CD4-positive, alpha-beta memory T cell (primary cell): Measurements from ENCODE around the gene HDAC5. TPM values are rescaled to one million over a fixed set of nuclear protein-coding genes. Genes with fewer than 3 reads are reported as not detected.
A peak's percentile ranks its signal among the peaks of the same experiment; 100 is the strongest.

Experiments
- CTCF ChIA-PET: fragments of 350-600 bp; sonication (Branson Sonifier 250); formaldehyde crosslinking; loops from one replicate; lab custom pipeline; 2021; ENCODE audit warnings: inconsistent platforms; ENCODE audit not compliant: partially characterized antibody; lab: Charles Lee
- POLR2A ChIA-PET: fragments of 350-600 bp; sonication (Branson Sonifier 250); formaldehyde crosslinking; loops from one replicate; lab custom pipeline; 2021; ENCODE audit not compliant: partially characterized antibody; lab: Charles Lee
- DNase-seq, 5 donors: peaks; one replicate each; pipeline versions ENCODE4 v3.0.0 to v3.0.0-alpha.2; 2020 to 2022; ENCODE audit warnings: mixed read lengths in 1 of 5
- H3K27ac ChIP-seq: one replicate; pipeline ENCODE4 v1.7.0; 2013; ENCODE audit warnings: low read depth, low read length
- H3K27me3 ChIP-seq: 2 replicates; pipeline ENCODE4 v1.7.0; 2013; ENCODE audit warnings: mild to moderate bottlenecking, low read length, moderate library complexity; ENCODE audit not compliant: insufficient read depth
- H3K36me3 ChIP-seq: 2 replicates; pipeline ENCODE4 v1.7.0; 2013; ENCODE audit warnings: mild to moderate bottlenecking, low read length, moderate library complexity; ENCODE audit not compliant: insufficient read depth
- H3K4me1 ChIP-seq: 2 replicates; pipeline ENCODE4 v1.7.0; 2013; ENCODE audit warnings: mild to moderate bottlenecking, low read length, moderate library complexity; ENCODE audit not compliant: insufficient read depth
- H3K4me3 ChIP-seq, 2 donors: one replicate each; pipeline ENCODE4 v1.7.0; 2013; ENCODE audit warnings: low read length in 2 of 2, mild to moderate bottlenecking in 1 of 2
- H3K9me3 ChIP-seq, 2 donors: one replicate each; pipeline ENCODE4 v1.7.0; 2013; ENCODE audit warnings: low read length in 2 of 2, control low read depth in 1 of 2; ENCODE audit not compliant: control insufficient read depth in 1 of 2
- H3K27ac Mint-ChIP-seq, 7 donors: one replicate each; pipeline ENCODE4 v1.8.0; 2020 to 2021; ENCODE audit warnings: mixed read lengths in 7 of 7, mild to moderate bottlenecking in 6 of 7, inconsistent platforms in 3 of 7, moderate library complexity in 3 of 7
- H3K27me3 Mint-ChIP-seq, 2 donors: one replicate each; pipeline ENCODE4 v1.8.0; 2020 to 2021; ENCODE audit warnings: mixed read lengths in 2 of 2
- H3K36me3 Mint-ChIP-seq, 2 donors: one replicate each; pipeline ENCODE4 v1.8.0; 2020 to 2021; ENCODE audit warnings: mixed read lengths in 2 of 2, inconsistent platforms in 1 of 2, mild to moderate bottlenecking in 1 of 2
- H3K4me1 Mint-ChIP-seq, 4 donors: one replicate each; pipeline ENCODE4 v1.8.0; 2020 to 2021; ENCODE audit warnings: mixed read lengths in 4 of 4, mild to moderate bottlenecking in 1 of 4
- H3K4me3 Mint-ChIP-seq, 8 donors: one replicate each; pipeline ENCODE4 v1.8.0; 2020 to 2021; ENCODE audit warnings: mixed read lengths in 8 of 8, mild to moderate bottlenecking in 7 of 8, moderate library complexity in 6 of 8, inconsistent platforms in 3 of 8
- H3K9me3 Mint-ChIP-seq, 8 donors: one replicate each; pipeline ENCODE4 v1.8.0; 2020 to 2021; ENCODE audit warnings: mixed read lengths in 8 of 8, mild to moderate bottlenecking in 5 of 8, inconsistent platforms in 3 of 8, moderate library complexity in 1 of 8
- intact Hi-C: fragments of 100-400 bp; cut with micrococcal nuclease; formaldehyde crosslinking; loops from one replicate; pipeline ENCODE4 v1.15.1; 2023
- polyA plus RNA-seq, 2 donors: library from polyadenylated mRNA; unstranded; fragments of 300-500 nt; fragmentation: Illumina TruSeq; gene quantifications; one replicate each; pipeline ENCODE4 v1.2.3, GENCODE V29; 2021
- total RNA-seq, 2 experiments: library from RNA; stranded (reverse); gene quantifications; one replicate each; pipeline ENCODE4 v1.2.3, GENCODE V29; 2021

Gene HDAC5
- total and polyA plus RNA-seq, 4 experiments from 2014 or later: 12.8 to 74.2 (median 52.8) TPM

DNA sequence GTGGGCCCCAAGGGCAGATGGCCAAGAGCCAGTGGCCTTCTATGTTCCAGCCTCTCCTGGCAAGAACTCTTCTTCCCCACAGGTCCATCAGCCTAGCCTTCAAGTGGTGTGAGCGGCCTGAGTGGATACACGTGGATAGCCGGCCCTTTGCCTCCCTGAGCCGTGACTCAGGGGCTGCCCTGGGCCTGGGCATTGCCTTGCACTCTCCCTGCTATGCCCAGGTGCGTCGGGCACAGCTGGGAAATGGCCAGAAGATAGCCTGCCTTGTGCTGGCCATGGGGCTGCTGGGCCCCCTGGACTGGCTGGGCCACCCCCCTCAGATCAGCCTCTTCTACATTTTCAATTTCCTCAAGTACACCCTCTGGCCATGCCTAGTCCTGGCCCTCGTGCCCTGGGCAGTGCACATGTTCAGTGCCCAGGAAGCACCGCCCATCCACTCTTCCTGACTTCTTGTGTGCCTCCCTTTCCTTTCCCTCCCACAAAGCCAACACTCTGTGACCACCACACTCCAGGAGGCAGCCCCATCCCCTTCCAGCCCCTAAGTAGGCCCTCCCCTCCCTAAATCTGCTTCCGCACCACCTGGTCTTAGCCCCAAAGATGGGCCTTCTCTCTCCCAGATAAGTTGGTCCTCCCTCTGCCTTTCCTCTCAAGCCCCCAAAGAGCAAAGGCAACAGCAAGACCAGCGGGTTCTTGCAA, 47.7 kb downstream of the HDAC5 start:
- Histone ChIP-seq H3K4me3 (no peak overlapping the region), H3K27me3 (no peaks in the 10 kb centered on the region), H3K36me3 (peaks cover 15% of the 10 kb centered on the region), H3K9me3 (no peaks in the 10 kb centered on the region), H3K27ac (no peak overlapping the region), H3K4me1 (peaks cover 14% of the 10 kb centered on the region)
- DNase-seq: no peak
- Mint-ChIP-seq H3K27ac (peak overlapping the region in 3 of 7 donors; percentile 13 to 68 (median 35)), H3K36me3 (peaks cover 5 to 39% of the 10 kb centered on the region in 2 donors), H3K9me3 (peaks cover 0 to 2% (median 0%) of the 10 kb centered on the region in 8 donors), H3K4me1 (peaks cover 10 to 20% (median 15%) of the 10 kb centered on the region in 4 donors), H3K27me3 (no peaks in the 10 kb centered on the region), H3K4me3 (no peak overlapping the region)
- ChIA-PET POLR2A (no interaction called here), CTCF (no interaction called here)
- intact Hi-C loops: no loop called here

DNA sequence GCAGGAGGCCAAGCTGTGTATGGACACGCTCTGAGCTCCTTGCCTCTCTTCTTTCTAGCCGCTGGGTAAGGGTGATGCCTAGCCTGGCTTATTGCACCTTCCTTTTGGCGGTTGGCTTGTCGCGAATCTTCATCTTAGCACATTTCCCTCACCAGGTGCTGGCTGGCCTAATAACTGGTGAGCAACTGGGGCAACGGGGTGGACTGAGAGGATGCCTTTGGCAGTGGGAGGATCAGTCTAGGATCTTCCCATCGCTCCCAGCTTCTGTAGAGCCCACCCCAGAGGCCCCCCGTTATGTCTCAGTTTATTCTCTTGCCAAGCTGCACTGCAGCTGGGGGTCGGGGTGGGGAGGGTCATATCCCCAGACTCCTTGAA, 48.5 kb downstream of the HDAC5 start:
- Mint-ChIP-seq H3K36me3 (peaks cover 5 to 33% of the 10 kb centered on the region in 2 donors), H3K27ac (no peak overlapping the region), H3K9me3 (peaks cover 0 to 2% (median 0%) of the 10 kb centered on the region in 8 donors), H3K4me1 (peaks cover 13 to 29% (median 21%) of the 10 kb centered on the region in 4 donors), H3K27me3 (no peaks in the 10 kb centered on the region), H3K4me3 (no peak overlapping the region)
- H3K36me3 ChIP-seq: peaks cover 15% of the 10 kb centered on the region
- ChIA-PET CTCF (no interaction called here), POLR2A (no interaction called here)
- no peak for DNase-seq
- H3K9me3 ChIP-seq: no peaks in the 10 kb centered on the region
- no peaks in the 10 kb centered on the region for H3K27me3 ChIP-seq
- peaks cover 18% of the 10 kb centered on the region for H3K4me1 ChIP-seq
- no peak overlapping the region for H3K4me3 ChIP-seq
- intact Hi-C loops: no loop called here
- H3K27ac ChIP-seq: no peak overlapping the region

- intact Hi-C loops: no loop called here
- no peak for DNase-seq
- peaks cover 5 to 30% of the 10 kb centered on the region in 2 donors for H3K36me3 Mint-ChIP-seq
- Histone ChIP-seq H3K27me3 (no peaks in the 10 kb centered on the region), H3K27ac (no peak overlapping the region), H3K4me3 (no peak overlapping the region), H3K36me3 (peaks cover 15% of the 10 kb centered on the region), H3K4me1 (peaks cover 19% of the 10 kb centered on the region), H3K9me3 (no peaks in the 10 kb centered on the region)
- H3K4me1 Mint-ChIP-seq: peaks cover 13 to 30% (median 22%) of the 10 kb centered on the region in 4 donors
- H3K27me3 Mint-ChIP-seq: no peaks in the 10 kb centered on the region
- peaks cover 0 to 2% (median 0%) of the 10 kb centered on the region in 8 donors for H3K9me3 Mint-ChIP-seq
- CTCF ChIA-PET: no interaction called here
- POLR2A ChIA-PET: interaction anchor here (1.4 kb wide), 1 partner anchor 49 kb away, joined by 3 read pairs; the partner anchor contains the start of gene HDAC5
- H3K27ac Mint-ChIP-seq: peak overlapping the region in 3 of 7 donors; percentile 30 to 36 (median 31)
- no peak overlapping the region for H3K4me3 Mint-ChIP-seq
Observed at GRCh38 chr17:44074231-44074910, 49.1 kb downstream of the HDAC5 start.

DNA sequence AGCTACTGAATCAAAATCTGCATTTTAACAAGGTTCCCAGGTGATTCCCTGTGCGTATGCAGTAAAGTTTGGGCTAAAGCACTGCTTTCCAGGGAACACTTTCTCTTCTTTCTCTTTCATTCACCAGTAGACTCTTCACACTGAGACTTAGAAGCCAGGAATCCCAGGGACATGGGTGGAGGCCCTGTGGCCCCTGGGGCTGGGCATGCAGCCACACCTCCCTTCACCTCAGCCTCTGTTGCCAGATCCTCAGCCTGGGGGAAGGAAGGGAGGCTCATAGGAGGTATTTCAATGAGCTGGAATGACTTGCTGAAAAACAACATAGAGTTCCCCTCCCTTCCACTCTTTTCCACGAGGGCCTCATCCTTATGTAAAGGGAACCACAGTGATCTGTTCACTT, 51.7 kb downstream of the HDAC5 start:
- intact Hi-C loops: loop anchor here (2.0 kb wide), 1 partner anchor 57 kb away; the partner anchor contains the start of gene TMEM101
- Mint-ChIP-seq H3K36me3 (peaks cover 5 to 21% of the 10 kb centered on the region in 2 donors), H3K27me3 (no peaks in the 10 kb centered on the region), H3K27ac (peak overlapping the region; percentile 69 to 98 (median 90)), H3K4me3 (peak overlapping the region; percentile 40 to 95 (median 80)), H3K9me3 (peaks cover 0 to 2% (median 0%) of the 10 kb centered on the region in 8 donors), H3K4me1 (peaks cover 17 to 41% (median 27%) of the 10 kb centered on the region in 4 donors)
- peak overlapping the region; percentile 78 for H3K27ac ChIP-seq
- no peaks in the 10 kb centered on the region for H3K27me3 ChIP-seq
- ChIA-PET CTCF (no interaction called here), POLR2A (interaction anchor here (1.2 to 2.8 kb wide), 3 partner anchors 17 to 115 kb away, joined by 3 to 10 read pairs (median 6); partner anchors contain the start of genes HDAC5 and TMUB2)
- H3K9me3 ChIP-seq: no peaks in the 10 kb centered on the region
- peaks cover 28% of the 10 kb centered on the region for H3K4me1 ChIP-seq
- H3K4me3 ChIP-seq: peak overlapping the region in 1 of 2 donors; percentile 48
- DNase-seq: no peak
- peaks cover 8% of the 10 kb centered on the region for H3K36me3 ChIP-seq

GRCh38 chr17:44071198-44071520, 52.3 kb downstream of the HDAC5 start:
- intact Hi-C loops: loop anchor here (2.0 kb wide), 1 partner anchor 56 kb away; the partner anchor contains the start of gene TMEM101
- H3K4me1 Mint-ChIP-seq: peaks cover 20 to 46% (median 30%) of the 10 kb centered on the region in 4 donors
- ChIA-PET CTCF (no interaction called here), POLR2A (interaction anchor here (1.2 to 2.8 kb wide), 3 partner anchors 16 to 115 kb away, joined by 3 to 10 read pairs (median 6); partner anchors contain the start of genes HDAC5 and TMUB2)
- DNase-seq: peak in 1 of 5 donors; percentile 71
- H3K27ac Mint-ChIP-seq: peak overlapping the region; percentile 83 to 98 (median 96)
- H3K9me3 Mint-ChIP-seq: no peaks in the 10 kb centered on the region
- Histone ChIP-seq H3K9me3 (no peaks in the 10 kb centered on the region), H3K4me1 (peaks cover 30% of the 10 kb centered on the region), H3K36me3 (peaks cover 4% of the 10 kb centered on the region), H3K27me3 (no peaks in the 10 kb centered on the region), H3K27ac (peak overlapping the region; percentile 78), H3K4me3 (peak overlapping the region; percentile 63 to 79)
- no peaks in the 10 kb centered on the region for H3K27me3 Mint-ChIP-seq
- peak overlapping the region; percentile 90 to 97 (median 94) for H3K4me3 Mint-ChIP-seq
- peaks cover 0 to 18% of the 10 kb centered on the region in 2 donors for H3K36me3 Mint-ChIP-seq

DNA sequence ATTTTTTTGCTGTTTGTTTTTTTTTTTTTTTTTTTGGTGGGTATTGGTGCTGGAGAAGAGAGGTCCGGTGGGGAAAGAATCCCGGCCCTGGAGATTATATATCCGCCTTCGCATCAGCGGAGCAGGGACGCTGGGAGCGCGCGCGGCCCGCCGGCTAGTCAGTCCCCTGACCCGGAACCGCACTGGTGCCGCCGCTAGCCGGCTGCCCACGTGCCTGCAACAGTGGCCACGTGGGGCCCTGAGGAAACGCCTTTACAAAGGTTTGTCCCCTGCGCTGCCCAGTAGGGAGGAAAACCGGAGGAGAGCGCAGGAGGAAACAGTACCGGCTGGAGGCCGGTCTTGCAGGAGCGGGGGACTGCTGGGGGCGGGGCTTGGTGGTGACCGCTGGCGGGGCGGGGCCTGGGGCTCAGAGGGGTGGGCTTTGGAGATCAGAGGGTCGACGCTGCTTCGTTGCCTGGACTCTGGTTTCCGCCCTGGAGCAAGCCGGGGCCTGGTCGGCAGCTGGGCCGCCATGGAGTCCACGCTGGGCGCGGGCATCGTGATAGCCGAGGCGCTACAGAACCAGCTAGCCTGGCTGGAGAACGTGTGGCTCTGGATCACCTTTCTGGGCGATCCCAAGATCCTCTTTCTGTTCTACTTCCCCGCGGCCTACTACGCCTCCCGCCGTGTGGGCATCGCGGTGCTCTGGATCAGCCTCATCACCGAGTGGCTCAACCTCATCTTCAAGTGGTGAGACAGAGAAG, 52.8 kb downstream of the HDAC5 start, which contains the start of gene G6PC3:
TSS of gene G6PC3 (plus strand) at position 281 of the 743 bp plus-strand sequence. CDS start at position 512, 231 bp downstream.
- intact Hi-C loops: loop anchor here (2.0 kb wide), 1 partner anchor 56 kb away; the partner anchor contains the start of gene TMEM101
- Histone ChIP-seq H3K27me3 (no peaks in the 10 kb centered on the region), H3K36me3 (no peaks in the 10 kb centered on the region), H3K9me3 (no peaks in the 10 kb centered on the region), H3K4me3 (peak within 1 kb of the TSS; percentile 69 to 79), H3K27ac (peak within 1 kb of the TSS; percentile 78), H3K4me1 (peaks cover 33% of the 10 kb centered on the region)
- POLR2A ChIA-PET: interaction anchor here (0.5 to 2.8 kb wide), 7 partner anchors 10 to 256 kb away, joined by 3 to 10 read pairs (median 5); partner anchors contain the start of genes HDAC5, TMEM101 and TMUB2
- CTCF ChIA-PET: interaction anchor here (0.7 kb wide), 1 partner anchor 45 kb away, joined by 5 read pairs; no protein-coding TSS in a partner anchor
- Mint-ChIP-seq H3K36me3 (peaks cover 0 to 16% of the 10 kb centered on the region in 2 donors), H3K4me1 (peaks cover 22 to 50% (median 34%) of the 10 kb centered on the region in 4 donors), H3K4me3 (peak within 1 kb of the TSS; percentile 90 to 97 (median 94)), H3K9me3 (no peaks in the 10 kb centered on the region), H3K27ac (peak within 1 kb of the TSS; percentile 83 to 98 (median 96)), H3K27me3 (no peaks in the 10 kb centered on the region)
- DNase-seq: peak; percentile 56 to 76 (median 64)
